WTC11 (cell line): Measurements from ENCODE around the gene CCND1. TPM values are rescaled to one million over a fixed set of nuclear protein-coding genes. Genes with fewer than 3 reads are reported as not detected.

Experiments
- ATAC-seq: fragments of 200-7000 bp; cut with Tn5 transposase; 2 replicates; pipeline ENCODE4 v1.10.0; 2021; ENCODE audit warnings: mild to moderate bottlenecking, moderate library complexity
- CTCF ChIA-PET: fragments of 300-600 bp; sonication (Branson Sonifier 250); formaldehyde crosslinking; loops from one replicate; lab custom pipeline; 2021; ENCODE audit warnings: antibody characterized with exemption; lab: Charles Lee
- POLR2A ChIA-PET: fragments of 350-600 bp; sonication (Branson Sonifier 250); formaldehyde crosslinking; loops from one replicate; lab custom pipeline; 2021; ENCODE audit warnings: antibody characterized with exemption; lab: Charles Lee
- DNase-seq: peaks from one replicate; pipeline ENCODE4 v3.0.0; 2021; ENCODE audit warnings: low spot score
- H3K27ac Mint-ChIP-seq: 2 replicates; pipeline ENCODE4 v1.8.0; 2021; ENCODE audit warnings: mixed read lengths
- H3K27me3 Mint-ChIP-seq: 2 replicates; pipeline ENCODE4 v1.8.0; 2021; ENCODE audit warnings: low read depth, mild to moderate bottlenecking, moderate library complexity, mixed read lengths
- H3K36me3 Mint-ChIP-seq: 2 replicates; pipeline ENCODE4 v1.8.0; 2021; ENCODE audit warnings: mixed read lengths
- H3K4me1 Mint-ChIP-seq: 2 replicates; pipeline ENCODE4 v1.8.0; 2022; ENCODE audit warnings: mixed read lengths
- H3K4me3 Mint-ChIP-seq: 2 replicates; pipeline ENCODE4 v1.8.0; 2021; ENCODE audit warnings: mild to moderate bottlenecking, moderate library complexity, mixed read lengths
- H3K9me3 Mint-ChIP-seq: 2 replicates; pipeline ENCODE4 v1.8.0; 2021; ENCODE audit warnings: mixed read lengths
- ARID4B ChIP-seq: sonication (generic); formaldehyde crosslinking; IDR thresholded peaks from 2 replicates; pipeline ENCODE4 v1.8.0; 2023; ENCODE audit warnings: missing genetic modification reagents, mild to moderate bottlenecking, borderline replicate concordance
- CBFB ChIP-seq: sonication (generic); formaldehyde crosslinking; IDR thresholded peaks from 2 replicates; pipeline ENCODE4 v1.8.1; 2022; ENCODE audit warnings: mild to moderate bottlenecking, low read depth, missing genetic modification reagents
- E2F1 ChIP-seq: sonication (generic); formaldehyde crosslinking; IDR thresholded peaks from 2 replicates; pipeline ENCODE4 v1.8.0; 2022; ENCODE audit warnings: mild to moderate bottlenecking, missing genetic modification reagents
- E2F4 ChIP-seq: sonication (generic); formaldehyde crosslinking; IDR thresholded peaks from 2 replicates; pipeline ENCODE4 v1.8.1; 2022; ENCODE audit warnings: low read depth, mild to moderate bottlenecking, moderate library complexity, missing genetic modification reagents, borderline replicate concordance
- ERG ChIP-seq: fragments of 250-450 bp; sonication (Bioruptor Pico); IDR thresholded peaks from 2 replicates; pipeline ENCODE4 v1.8.0; 2021; ENCODE audit warnings: mild to moderate bottlenecking
- GABPB1 ChIP-seq: sonication (generic); formaldehyde crosslinking; IDR thresholded peaks from 2 replicates; pipeline ENCODE4 v1.8.1; 2023; ENCODE audit warnings: mild to moderate bottlenecking, missing genetic modification reagents
- HMGXB4 ChIP-seq: sonication (generic); formaldehyde crosslinking; IDR thresholded peaks from 2 replicates; pipeline ENCODE4 v1.8.1; 2023; ENCODE audit warnings: mild to moderate bottlenecking, moderate library complexity, missing genetic modification reagents
- JAZF1 ChIP-seq: fragments of 250-450 bp; sonication (Bioruptor Pico); IDR thresholded peaks from 2 replicates; pipeline ENCODE4 v1.9.0; 2021; ENCODE audit warnings: moderate library complexity, mild to moderate bottlenecking, inconsistent platforms
- MLX ChIP-seq: sonication (generic); formaldehyde crosslinking; IDR thresholded peaks from 2 replicates; pipeline ENCODE4 v1.8.1; 2023; ENCODE audit warnings: mild to moderate bottlenecking, missing genetic modification reagents, moderate library complexity
- NR2C2 ChIP-seq: sonication (generic); formaldehyde crosslinking; IDR thresholded peaks from 2 replicates; pipeline ENCODE4 v1.8.0; 2022; ENCODE audit warnings: mild to moderate bottlenecking, missing genetic modification reagents
- TCF7 ChIP-seq: sonication (generic); formaldehyde crosslinking; IDR thresholded peaks from 2 replicates; pipeline ENCODE4 v1.8.0; 2022; ENCODE audit warnings: mild to moderate bottlenecking, low read depth, missing genetic modification reagents, moderate library complexity
- ZBTB43 ChIP-seq: sonication (generic); formaldehyde crosslinking; IDR thresholded peaks from 2 replicates; pipeline ENCODE4 v1.8.1; 2023; ENCODE audit warnings: mild to moderate bottlenecking, missing genetic modification reagents
- ZNF425 ChIP-seq: fragments of 250-450 bp; sonication (Bioruptor Pico); conservative IDR thresholded peaks from 2 replicates; pipeline ENCODE4 v1.9.0; 2021; ENCODE audit warnings: mild to moderate bottlenecking
- total RNA-seq: library from RNA; stranded (reverse); gene quantifications from 3 replicates; pipeline ENCODE4 v1.2.3, GENCODE V29; 2021

CCND1 gene
- total RNA-seq, 1 experiment from 2014 or later: 212 TPM

GRCh38 chr11:69667619-69668604 is 27.0 kb downstream of the CCND1 start:
- Mint-ChIP-seq H3K27ac (no peak overlapping the region), H3K4me1 (peaks cover 8% of the 10 kb centered on the region), H3K36me3 (peaks cover 34% of the 10 kb centered on the region), H3K27me3 (no peaks in the 10 kb centered on the region), H3K4me3 (no peak overlapping the region), H3K9me3 (no peaks in the 10 kb centered on the region)
- TF ChIP-seq GABPB1 (CRISPR knock-in tag) (peak; percentile 64; the same call in 1 of the 2 replicates), ARID4B (no peak)
- ATAC-seq (no peak), DNase-seq (no peak)
- POLR2A ChIA-PET: no interaction called here
- CTCF ChIA-PET: interaction anchor here (1.5 to 2.4 kb wide), 3 partner anchors 12 to 566 kb away, joined by 3 to 13 read pairs (median 5); no protein-coding TSS in a partner anchor

- Mint-ChIP-seq H3K9me3 (no peaks in the 10 kb centered on the region), H3K27ac (no peak overlapping the region), H3K4me1 (peaks cover 16% of the 10 kb centered on the region), H3K4me3 (no peak overlapping the region), H3K36me3 (peaks cover 30% of the 10 kb centered on the region), H3K27me3 (no peaks in the 10 kb centered on the region)
- DNase-seq (no peak), ATAC-seq (no peak)
- TF ChIP-seq CBFB (CRISPR knock-in tag): no peak
- no peak for TF ChIP-seq ERG (CRISPR knock-in tag)
- no peak for TF ChIP-seq E2F1 (CRISPR knock-in tag)
- TF ChIP-seq ZBTB43 (CRISPR knock-in tag): no peak
- no peak for TF ChIP-seq HMGXB4 (CRISPR knock-in tag)
- no peak for TF ChIP-seq JAZF1 (CRISPR knock-in tag)
- no peak for TF ChIP-seq TCF7 (CRISPR knock-in tag)
- TF ChIP-seq ZNF425 (CRISPR knock-in tag): no peak
- TF ChIP-seq E2F4 (CRISPR knock-in tag): no peak
- TF ChIP-seq MLX (CRISPR knock-in tag): no peak
- no peak for TF ChIP-seq NR2C2
- POLR2A ChIA-PET: no interaction called here
- CTCF ChIA-PET: interaction anchor here (0.6 to 2.6 kb wide), 7 partner anchors 8 to 568 kb away, joined by 3 to 26 read pairs (median 4); no protein-coding TSS in a partner anchor
Observed at GRCh38 chr11:69669486-69669885, 28.5 kb downstream of the CCND1 start.
